SIG-M5 (cell line): ENCODE data around the gene ABCB4.
"Not testable (repeated sequence)": the region's sequence is repeated elsewhere in the genome, so short reads cannot be mapped to it uniquely, and the experiment has no call there.

Experiments
- DNase-seq: peaks from one replicate; lab custom pipeline; 2025; lab: John Stamatoyannopoulos, UW

Gene ABCB4

DNA sequence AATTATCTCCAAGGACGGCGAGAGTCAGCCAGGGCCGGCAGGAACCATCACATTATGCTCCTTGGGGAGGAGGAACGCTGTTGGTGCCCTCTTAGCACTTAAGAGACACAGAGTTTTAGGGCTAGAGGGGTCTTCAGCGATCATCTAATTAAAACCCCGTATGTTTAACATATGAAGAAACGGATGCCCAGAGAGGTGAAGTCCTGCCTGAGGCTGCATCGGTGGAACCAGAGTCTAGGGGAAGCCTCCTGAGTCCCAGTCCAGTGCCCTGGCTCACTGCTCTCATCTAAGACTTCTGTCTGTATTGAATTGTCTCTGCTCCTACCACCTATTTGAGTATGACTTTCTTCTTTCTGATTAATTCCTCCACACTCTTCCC lies 688 bp upstream of the ABCB4 start:
- DNase-seq = no peak

DNA sequence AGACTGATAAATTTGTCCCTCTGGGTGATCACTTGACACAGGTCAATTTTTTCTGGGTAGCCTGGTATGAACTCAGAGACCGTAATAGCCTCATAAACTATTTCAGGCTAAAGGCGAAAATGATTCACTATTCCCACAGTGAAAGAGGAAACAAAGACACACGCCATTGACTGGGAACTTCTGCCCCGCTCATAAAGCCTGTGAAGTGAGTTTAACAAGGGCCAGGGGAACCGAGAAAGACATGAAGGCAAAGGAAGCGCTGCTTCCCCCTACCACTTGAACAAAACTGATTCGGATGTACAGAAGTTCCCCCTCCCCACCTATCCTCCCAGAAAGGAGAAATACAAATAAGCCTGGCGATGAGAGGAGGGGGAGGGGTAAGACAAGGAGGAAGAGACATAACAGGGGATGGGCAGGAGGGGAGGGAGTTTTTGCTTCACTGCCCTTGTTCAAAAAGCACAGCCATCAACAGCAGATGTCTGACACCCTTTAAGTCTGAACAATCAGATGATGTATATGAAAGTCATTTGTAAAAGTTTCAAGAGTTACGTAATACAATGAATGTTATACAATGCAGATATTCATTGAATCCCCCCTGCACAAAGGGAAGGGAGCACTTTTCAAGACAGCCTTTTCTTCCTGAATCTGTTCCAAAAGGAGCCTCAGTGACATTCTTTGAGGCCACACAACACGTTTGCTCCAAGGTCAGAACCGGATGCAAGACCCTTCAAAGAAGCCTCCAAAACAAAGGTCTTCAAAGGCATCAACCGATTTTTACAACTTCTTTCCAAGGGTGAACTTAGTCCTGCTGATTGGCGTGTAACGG lies 734 bp downstream of the ABCB4 start:
- DNase-seq = peak; percentile 79

DNA sequence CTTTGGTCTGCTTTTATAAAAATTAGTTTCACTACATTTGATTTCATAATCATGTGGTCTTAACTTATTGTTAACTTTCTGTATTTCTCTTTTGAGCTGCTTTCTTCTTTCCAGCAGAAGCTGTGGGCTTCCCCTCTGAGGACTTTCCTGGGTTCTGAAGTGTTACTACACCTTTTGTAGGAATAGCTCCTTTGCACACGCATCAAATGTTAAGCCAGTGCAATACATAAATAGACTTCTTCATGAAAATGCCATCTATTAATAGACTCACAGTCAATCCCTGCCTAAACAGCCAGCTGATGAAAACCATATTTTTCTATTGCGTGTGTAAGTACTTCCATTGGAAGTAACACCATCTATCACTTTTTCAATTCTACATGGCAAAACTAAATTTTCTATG lies 1.5 kb downstream of the ABCB4 start:
- no peak for DNase-seq

GRCh38 chr7:87473192-87473591 lies 2.3 kb downstream of the ABCB4 start:
- DNase-seq = no peak

- no peak for DNase-seq
Observed at GRCh38 chr7:87471473-87471872, 4.0 kb downstream of the ABCB4 start.

DNA sequence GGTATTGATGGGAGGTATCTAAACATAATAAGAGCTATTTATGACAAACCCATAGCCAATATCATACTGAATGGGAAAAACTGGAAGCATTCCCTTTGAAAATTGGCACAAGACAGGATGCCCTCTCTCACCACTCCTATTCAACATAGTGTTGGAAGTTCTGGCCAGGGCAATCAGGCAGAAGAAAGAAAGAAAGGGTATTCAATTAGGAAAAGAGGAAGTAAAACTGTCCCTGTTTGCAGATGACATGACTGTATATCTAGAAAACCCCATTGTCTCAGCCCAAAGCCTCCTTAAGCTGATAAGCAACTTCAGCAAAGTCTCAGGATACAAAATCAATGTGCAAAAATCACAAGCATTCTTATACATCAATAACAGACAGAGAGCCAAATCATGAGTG lies 6.3 kb downstream of the ABCB4 start:
- not testable (repeated sequence) for DNase-seq

GRCh38 chr7:87465534-87465880 lies 10.0 kb downstream of the ABCB4 start:
- DNase-seq = not testable (repeated sequence)

- DNase-seq = not testable (repeated sequence)
Observed at GRCh38 chr7:87464830-87465533, 10.5 kb downstream of the ABCB4 start.

GRCh38 chr7:87463982-87464381 lies 11.5 kb downstream of the ABCB4 start:
- no peak for DNase-seq

GRCh38 chr7:87460444-87460843 lies 15.0 kb downstream of the ABCB4 start:
- not testable (repeated sequence) for DNase-seq

- no peak for DNase-seq
Observed at GRCh38 chr7:87459941-87460340, 15.5 kb downstream of the ABCB4 start.

DNA sequence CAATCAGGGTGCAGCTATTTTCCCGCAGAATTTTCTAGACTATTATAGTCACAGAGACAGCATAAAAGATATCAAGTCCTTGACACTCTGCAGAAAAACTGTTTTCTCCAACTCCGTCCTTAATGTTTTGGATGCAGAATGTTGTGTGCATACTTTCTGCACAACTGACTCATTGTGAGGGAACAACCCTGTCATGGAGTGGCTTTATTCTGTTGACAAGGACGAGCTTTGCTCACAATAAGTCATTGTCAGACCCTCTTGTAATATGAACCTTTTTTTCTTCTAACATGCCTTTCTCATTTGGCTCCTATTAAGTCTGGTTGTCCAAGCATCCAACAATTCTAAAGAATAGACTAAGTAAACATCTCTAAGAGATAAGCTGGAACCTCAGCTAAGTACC lies 17.3 kb downstream of the ABCB4 start:
- no peak for DNase-seq

- no peak for DNase-seq
Observed at GRCh38 chr7:87456247-87456646, 19.2 kb downstream of the ABCB4 start.

- DNase-seq = no peak
Observed at GRCh38 chr7:87452279-87452678, 23.2 kb downstream of the ABCB4 start.

- no peak for DNase-seq
Observed at GRCh38 chr7:87451187-87451586, 24.3 kb downstream of the ABCB4 start.

- no peak for DNase-seq
Observed at GRCh38 chr7:87450706-87451105, 24.8 kb downstream of the ABCB4 start.

- no peak for DNase-seq
Observed at GRCh38 chr7:87448388-87448787, 27.1 kb downstream of the ABCB4 start.

DNA sequence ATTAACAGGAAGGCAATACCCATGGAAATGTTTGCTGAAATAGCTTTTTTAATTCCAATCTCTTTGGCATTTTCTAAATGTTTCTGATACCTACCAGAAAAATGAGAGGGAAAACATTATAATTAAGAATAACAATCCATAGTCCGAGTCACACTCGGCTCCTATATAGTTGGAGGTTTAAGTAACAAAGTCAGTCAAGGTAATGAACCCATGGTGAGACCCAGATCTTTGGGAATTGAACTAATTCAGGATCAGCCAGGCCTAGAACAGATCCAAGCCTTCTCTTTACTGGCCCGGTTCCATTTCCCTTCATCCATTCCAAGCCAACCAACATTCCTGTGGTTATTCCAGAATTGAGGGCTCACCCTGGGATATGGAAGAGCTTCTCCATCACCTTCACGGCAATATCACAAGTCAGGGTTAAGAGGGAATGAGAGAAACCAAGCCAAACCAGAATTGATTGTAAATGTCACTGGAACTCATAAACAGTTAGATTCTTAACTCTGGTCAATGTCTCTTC lies 28.3 kb downstream of the ABCB4 start:
- no peak for DNase-seq

- no peak for DNase-seq
Observed at GRCh38 chr7:87445897-87446296, 29.6 kb downstream of the ABCB4 start.

DNA sequence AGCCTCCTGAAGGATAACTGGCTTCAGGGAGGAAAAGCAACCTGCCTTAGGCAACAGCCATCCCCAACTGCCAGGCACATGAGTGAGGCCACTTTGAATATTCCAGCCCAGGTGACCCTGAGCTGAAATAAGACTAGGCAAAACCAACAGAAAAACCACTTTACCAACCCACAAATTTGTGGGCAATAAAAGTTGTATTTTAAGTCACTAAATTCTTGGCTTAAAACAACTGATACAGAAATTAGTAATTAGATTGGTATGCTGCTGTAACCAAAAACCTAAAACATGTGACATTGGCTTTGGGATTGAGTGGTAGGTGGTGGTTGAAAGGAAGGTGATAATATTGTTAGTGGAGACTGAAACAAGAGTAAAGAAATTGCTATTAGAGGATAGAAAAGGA lies 39.9 kb downstream of the ABCB4 start:
- no peak for DNase-seq

DNA sequence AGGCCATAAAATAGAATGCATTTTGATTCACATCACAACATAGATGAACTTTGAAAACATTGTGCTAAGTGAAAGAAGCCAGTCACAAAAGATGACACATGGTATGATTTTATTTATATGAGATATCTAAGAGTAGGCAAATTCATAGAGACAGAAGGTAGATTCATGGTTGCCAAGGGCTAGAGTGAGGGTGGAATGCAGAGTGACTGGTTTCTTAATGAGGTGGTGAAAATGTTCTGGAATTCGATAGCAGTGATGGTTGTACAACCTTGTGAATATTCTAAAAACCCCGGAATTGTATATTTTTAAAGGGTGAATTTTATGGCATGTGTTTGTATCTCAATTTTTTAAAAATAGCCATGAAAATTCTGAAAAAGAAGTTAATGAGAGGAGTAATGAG lies 42.9 kb downstream of the ABCB4 start:
- DNase-seq = no peak

GRCh38 chr7:87427288-87427687 lies 48.2 kb downstream of the ABCB4 start:
- DNase-seq = no peak

- DNase-seq = no peak
Observed at GRCh38 chr7:87426160-87426559, 49.3 kb downstream of the ABCB4 start.
